Articular chondrocyte of knee joint (primary cell): ENCODE results near the gene WHRN. TPM values are rescaled to one million over a fixed set of nuclear protein-coding genes. Genes with fewer than 3 reads are reported as not detected.

ENCODE experiments used
- small RNA-seq: library from RNA; depleted of rRNA; stranded (forward); fragments of <200 nt; gene quantifications from one replicate; pipeline ENCODE3, GENCODE V24; 2012
- total RNA-seq: library from RNA; depleted of rRNA; stranded (reverse); fragments of >200 nt; gene quantifications from 2 replicates; pipeline ENCODE4 v1.2.3, GENCODE V29; 2012

The WHRN gene
- 2.8 and 4.2 TPM in 2 replicates for total RNA-seq

DNA sequence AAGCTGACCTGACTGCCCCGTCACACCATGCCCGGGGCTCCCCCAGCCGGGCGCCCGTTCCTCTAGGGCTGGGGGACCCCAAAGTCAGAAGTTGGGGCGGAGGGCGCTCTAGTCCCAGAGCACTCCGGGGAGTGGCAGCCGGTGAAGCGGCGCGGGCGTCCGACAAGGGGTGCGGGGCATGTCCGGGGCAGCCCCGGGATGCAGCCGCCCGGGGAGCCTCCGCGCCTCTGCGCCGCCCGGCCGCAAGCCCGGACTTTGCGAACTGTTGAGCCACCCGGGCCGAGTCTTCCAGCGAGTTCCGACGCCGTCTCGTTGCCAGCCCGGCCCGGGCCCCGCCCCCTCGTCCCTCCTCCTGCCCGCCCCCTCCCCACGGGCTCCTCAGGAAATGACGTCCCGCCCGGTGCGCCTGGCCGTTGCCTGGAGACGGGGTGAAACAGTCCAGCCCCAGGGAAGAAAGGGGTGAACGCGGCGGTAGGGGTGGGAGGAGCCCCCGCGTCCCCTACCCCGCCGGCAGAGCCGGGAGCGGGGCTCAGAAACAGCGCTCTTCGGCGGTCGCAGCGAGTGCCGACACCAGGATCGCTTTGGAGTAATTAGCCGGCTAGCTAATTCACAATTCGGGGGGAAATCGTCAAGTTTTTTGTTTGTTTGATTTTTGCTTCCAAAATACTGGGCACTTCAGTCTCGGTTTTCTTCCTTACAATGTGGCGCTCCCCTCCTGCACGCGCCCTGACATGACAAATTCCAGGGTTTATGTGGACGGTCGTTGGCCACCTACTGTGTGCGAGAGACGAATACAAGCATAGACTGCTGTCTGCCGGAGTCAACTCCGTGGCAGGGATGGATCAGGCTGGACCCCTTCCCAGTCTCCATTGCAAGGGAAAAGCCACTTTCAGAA lies at the start of gene WHRN:
Gene WHRN, minus strand, starts transcription at position 287 of the 895 bp plus-strand sequence. CDS start 672 bp downstream, outside the sequence.

GRCh38 chr9:114387680-114388356 lies 117.5 kb downstream of the WHRN start, which contains the start of gene AKNA:
Gene AKNA (minus strand): TSS chr9:114387982. CDS start chr9:114381333, 6,649 bp downstream.

Small RNA genes lying within 50 kb of the gene (small RNA-seq; reads per million reads assigned to genes)
- gene AL138895.2: not detected

Other genes starting within 250 kb of the WHRN start
- not detected in 2 replicates for gene ORM1, start 182.4 kb downstream of the WHRN start, total RNA-seq
- gene ORM2, start 175.6 kb downstream of the WHRN start, total RNA-seq: not detected in 2 replicates
- gene AKNA, start 117.5 kb downstream of the WHRN start, total RNA-seq: 11.9 and 13.3 TPM in 2 replicates
- gene ATP6V1G1, start 82.3 kb upstream of the WHRN start, total RNA-seq: 84.4 and 104 TPM in 2 replicates
- gene TMEM268, start 105.8 kb upstream of the WHRN start, total RNA-seq: 7.6 and 9.4 TPM in 2 replicates
- not detected in 2 replicates for gene TEX53, start 152.3 kb upstream of the WHRN start, total RNA-seq
- not detected in 2 replicates for gene TEX48, start 176.7 kb upstream of the WHRN start, total RNA-seq